HepG2 (cell line): ENCODE measurements around the gene DCP2. TPM values are rescaled to one million over a fixed set of nuclear protein-coding genes. Genes with fewer than 3 reads are reported as not detected.
A peak's percentile ranks its signal among the peaks of the same experiment; 100 is the strongest.

ENCODE experiments used
- BCL6 ChIP-seq: IDR thresholded peaks from 2 replicates; pipeline ENCODE4 v1.6.1; 2016; ENCODE audit warnings: missing genetic modification reagents, missing compliant biosample characterization
- EP300 ChIP-seq, 3 experiments: sonication (generic) in 1 of 3; formaldehyde crosslinking in 1 of 3; IDR thresholded peaks; 2 replicates each; pipeline versions ENCODE4 v1.5.1 to v1.6.1; 2011 to 2020; ENCODE audit warnings: low read depth in 2 of 3, low read length in 2 of 3, borderline replicate concordance in 1 of 3, improper control_type of control experiment in 1 of 3, mild to moderate bottlenecking in 1 of 3, missing genetic modification reagents in 1 of 3, moderate library complexity in 1 of 3
- FOXK1 ChIP-seq: sonication (generic); formaldehyde crosslinking; IDR thresholded peaks from 2 replicates; pipeline ENCODE4 v1.4.0; 2020; ENCODE audit warnings: low read depth, missing genetic modification reagents, borderline replicate concordance
- GATAD2A ChIP-seq: IDR thresholded peaks from 2 replicates; pipeline ENCODE4 v1.6.1; 2016
- HMGXB3 ChIP-seq: sonication (generic); formaldehyde crosslinking; IDR thresholded peaks from 2 replicates; pipeline ENCODE4 v1.4.0; 2020; ENCODE audit warnings: missing genetic modification reagents, borderline replicate concordance
- NR2F1 ChIP-seq, 2 experiments: fragments of 450-650 bp in 1 of 2; formaldehyde crosslinking in 1 of 2; IDR thresholded peaks; 2 replicates each; pipeline versions ENCODE4 v1.5.0 to v1.6.1; 2016 to 2020; ENCODE audit warnings: mild to moderate bottlenecking in 1 of 2, missing compliant biosample characterization in 1 of 2, missing genetic modification reagents in 1 of 2, moderate library complexity in 1 of 2
- RXRB ChIP-seq: IDR thresholded peaks from 2 replicates; pipeline ENCODE4 v1.6.1; 2016; ENCODE audit warnings: borderline replicate concordance, missing genetic modification reagents, missing compliant biosample characterization
- SALL1 ChIP-seq: sonication (generic); formaldehyde crosslinking; IDR thresholded peaks from 2 replicates; pipeline ENCODE4 v1.8.0; 2022; ENCODE audit warnings: mild to moderate bottlenecking, missing genetic modification reagents
- SAP130 ChIP-seq: IDR thresholded peaks from 2 replicates; pipeline ENCODE4 v1.6.1; 2016; ENCODE audit warnings: low read depth
- ZMYM3 ChIP-seq: sonication (generic); formaldehyde crosslinking; IDR thresholded peaks from 2 replicates; pipeline ENCODE4 v1.5.1; 2020; ENCODE audit warnings: mild to moderate bottlenecking, missing genetic modification reagents
- ZNF530 ChIP-seq: sonication (generic); formaldehyde crosslinking; IDR thresholded peaks from 2 replicates; pipeline ENCODE4 v1.5.0; 2020; ENCODE audit warnings: low read depth, mild to moderate bottlenecking, missing genetic modification reagents
- ZNF557 ChIP-seq: sonication (generic); formaldehyde crosslinking; IDR thresholded peaks from 2 replicates; pipeline ENCODE4 v1.4.0; 2020; ENCODE audit warnings: missing genetic modification reagents
- ZNF672 ChIP-seq: sonication (generic); formaldehyde crosslinking; IDR thresholded peaks from 2 replicates; pipeline ENCODE4 v1.8.1; 2022; ENCODE audit warnings: missing genetic modification reagents
- ZNF770 ChIP-seq: sonication (generic); formaldehyde crosslinking; IDR thresholded peaks from 2 replicates; pipeline ENCODE4 v1.5.0; 2020; ENCODE audit warnings: mild to moderate bottlenecking, missing genetic modification reagents
- polyA plus RNA-seq, 8 experiments: library from polyadenylated mRNA; depleted of rRNA in 3 of 8; stranded (reverse) in 7 of 8; unstranded in 1 of 8; fragments of >200 nt; fragmentation: Illumina TruSeq in 4 of 8; extraction: Trizol in 4 of 8; gene quantifications; 2 replicates each; pipeline versions ENCODE4 v1.2.1 to v1.2.3, GENCODE V29; 2011 to 2016; ENCODE audit warnings: low read depth in 4 of 8, missing spikeins in 1 of 8, mixed read lengths in 1 of 8; ENCODE audit not compliant: insufficient read depth in 1 of 8
- total RNA-seq, 5 experiments: library from RNA; depleted of rRNA; stranded (reverse); fragments of >200 nt; fragmentation: Illumina TruSeq; extraction: Trizol; gene quantifications; 2 replicates each; pipeline ENCODE4 v1.2.3, GENCODE V29; 2016; ENCODE audit warnings: low read depth in 1 of 5
- TF ChIP-seq, protein P1 (sequence below): sonication (generic); formaldehyde crosslinking; IDR thresholded peaks from 2 replicates; pipeline ENCODE4 v1.8.0; 2022; ENCODE audit warnings: mild to moderate bottlenecking, missing genetic modification reagents; ENCODE audit not compliant: insufficient replicate concordance
- TF ChIP-seq, protein P2 (sequence below): IDR thresholded peaks from 2 replicates; pipeline ENCODE4 v1.6.1; 2018; ENCODE audit warnings: missing genetic modification reagents
- TF ChIP-seq, protein P3 (sequence below): sonication (generic); formaldehyde crosslinking; IDR thresholded peaks from 2 replicates; pipeline ENCODE4 v1.5.0; 2020; ENCODE audit warnings: mild to moderate bottlenecking, missing genetic modification reagents, borderline replicate concordance

DCP2 gene
- total and polyA plus RNA-seq, 2 of the 13 experiments (the other 11 are each of a cell fraction or from before 2014, with no cell fraction given), result 16.2 to 63.4 TPM

DNA sequence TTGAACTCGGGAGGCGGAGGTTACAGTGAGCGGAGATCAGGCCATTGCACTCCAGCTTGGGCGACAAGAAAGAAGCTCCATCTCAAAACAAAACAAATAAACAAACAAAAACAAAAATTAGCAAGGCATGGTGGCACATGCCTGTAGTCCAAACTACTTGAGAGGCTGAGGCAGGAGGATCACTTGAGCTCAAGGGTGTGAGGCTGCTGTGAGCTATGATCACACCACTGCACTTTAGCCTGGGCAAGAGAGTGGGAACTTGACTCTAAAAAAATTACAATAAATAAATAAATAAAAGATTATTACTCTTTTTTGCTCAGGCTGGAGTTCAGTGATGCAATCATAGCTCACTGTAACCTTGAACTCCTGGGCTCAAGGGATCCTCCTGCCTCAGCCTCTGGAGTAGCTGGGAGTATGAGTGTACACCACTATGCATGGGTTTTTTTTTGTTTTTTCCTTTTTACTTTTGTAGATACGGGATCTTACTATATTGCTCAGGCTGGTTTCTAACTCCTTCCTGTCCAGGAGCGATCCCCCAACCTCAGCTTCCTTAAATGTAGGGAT is 9.0 kb upstream of the DCP2 start (continued):
- TF ChIP-seq, protein P1, sequence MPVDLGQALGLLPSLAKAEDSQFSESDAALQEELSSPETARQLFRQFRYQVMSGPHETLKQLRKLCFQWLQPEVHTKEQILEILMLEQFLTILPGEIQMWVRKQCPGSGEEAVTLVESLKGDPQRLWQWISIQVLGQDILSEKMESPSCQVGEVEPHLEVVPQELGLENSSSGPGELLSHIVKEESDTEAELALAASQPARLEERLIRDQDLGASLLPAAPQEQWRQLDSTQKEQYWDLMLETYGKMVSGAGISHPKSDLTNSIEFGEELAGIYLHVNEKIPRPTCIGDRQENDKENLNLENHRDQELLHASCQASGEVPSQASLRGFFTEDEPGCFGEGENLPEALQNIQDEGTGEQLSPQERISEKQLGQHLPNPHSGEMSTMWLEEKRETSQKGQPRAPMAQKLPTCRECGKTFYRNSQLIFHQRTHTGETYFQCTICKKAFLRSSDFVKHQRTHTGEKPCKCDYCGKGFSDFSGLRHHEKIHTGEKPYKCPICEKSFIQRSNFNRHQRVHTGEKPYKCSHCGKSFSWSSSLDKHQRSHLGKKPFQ, result peak; percentile 48
- TF ChIP-seq SALL1 (CRISPR knock-in tag) (peak; percentile 14; the same call in 1 of the 2 replicates), BCL6 (0 out of 2 replicates have a peak, but pooled peaks have one; percentile 17), GATAD2A (CRISPR knock-in tag) (peak; percentile 61; the same call in 1 of the 2 replicates), HMGXB3 (CRISPR knock-in tag) (0 out of 2 replicates have a peak, but pooled peaks have one; percentile 45), ZNF557 (CRISPR knock-in tag) (no peak), ZNF770 (CRISPR knock-in tag) (peak; percentile 96), FOXK1 (0 out of 2 replicates have a peak, but pooled peaks have one; percentile 12), SAP130 (CRISPR knock-in tag) (0 out of 2 replicates have a peak, but pooled peaks have one; percentile 30), RXRB (CRISPR knock-in tag) (peak; percentile 33; the same call in 1 of the 2 replicates), EP300 (IDR thresholded peaks at IDR 0.05; ENCODE audit: low read depth in 2 of 2, low read length in 2 of 2) (no peak), EP300 (CRISPR knock-in tag; IDR thresholded peaks at IDR 0.05; ENCODE audit: borderline replicate concordance) (no peak), ZMYM3 (CRISPR knock-in tag) (peak; percentile 57), ZNF672 (no peak), NR2F1 (CRISPR knock-in tag; IDR thresholded peaks at IDR 0.05) (0 out of 4 replicates have a peak, but pooled peaks have one; percentile 19 to 30), ZNF530 (CRISPR knock-in tag) (no peak)
- TF ChIP-seq, protein P2, sequence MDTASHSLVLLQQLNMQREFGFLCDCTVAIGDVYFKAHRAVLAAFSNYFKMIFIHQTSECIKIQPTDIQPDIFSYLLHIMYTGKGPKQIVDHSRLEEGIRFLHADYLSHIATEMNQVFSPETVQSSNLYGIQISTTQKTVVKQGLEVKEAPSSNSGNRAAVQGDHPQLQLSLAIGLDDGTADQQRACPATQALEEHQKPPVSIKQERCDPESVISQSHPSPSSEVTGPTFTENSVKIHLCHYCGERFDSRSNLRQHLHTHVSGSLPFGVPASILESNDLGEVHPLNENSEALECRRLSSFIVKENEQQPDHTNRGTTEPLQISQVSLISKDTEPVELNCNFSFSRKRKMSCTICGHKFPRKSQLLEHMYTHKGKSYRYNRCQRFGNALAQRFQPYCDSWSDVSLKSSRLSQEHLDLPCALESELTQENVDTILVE (CRISPR knock-in tag), result no peak
- TF ChIP-seq, protein P3, sequence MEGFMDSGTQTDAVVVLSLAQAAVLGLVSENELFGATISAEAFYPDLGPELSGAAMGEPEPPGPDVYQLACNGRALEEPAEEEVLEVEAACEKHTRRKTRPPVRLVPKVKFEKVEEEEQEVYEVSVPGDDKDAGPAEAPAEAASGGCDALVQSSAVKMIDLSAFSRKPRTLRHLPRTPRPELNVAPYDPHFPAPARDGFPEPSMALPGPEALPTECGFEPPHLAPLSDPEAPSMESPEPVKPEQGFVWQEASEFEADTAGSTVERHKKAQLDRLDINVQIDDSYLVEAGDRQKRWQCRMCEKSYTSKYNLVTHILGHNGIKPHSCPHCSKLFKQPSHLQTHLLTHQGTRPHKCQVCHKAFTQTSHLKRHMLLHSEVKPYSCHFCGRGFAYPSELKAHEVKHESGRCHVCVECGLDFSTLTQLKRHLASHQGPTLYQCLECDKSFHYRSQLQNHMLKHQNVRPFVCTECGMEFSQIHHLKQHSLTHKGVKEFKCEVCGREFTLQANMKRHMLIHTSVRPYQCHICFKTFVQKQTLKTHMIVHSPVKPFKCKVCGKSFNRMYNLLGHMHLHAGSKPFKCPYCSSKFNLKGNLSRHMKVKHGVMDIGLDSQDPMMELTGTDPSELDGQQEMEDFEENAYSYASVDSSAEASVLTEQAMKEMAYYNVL, result no peak
